AG09309 (cell line): Measurements from ENCODE around the gene APBA1.

ENCODE experiments used
- DNase-seq: peaks from one replicate; pipeline ENCODE4 v3.0.0-alpha.2; 2010; ENCODE audit warnings: low read depth
- H3K4me3 ChIP-seq: 2 replicates; pipeline ENCODE4 v1.5.1; 2011; ENCODE audit warnings: mild to moderate bottlenecking, low read depth, low read length, moderate library complexity; ENCODE audit not compliant: control insufficient read depth
- CTCF ChIP-seq: IDR thresholded peaks from 2 replicates; pipeline ENCODE4 v1.5.1; 2011; ENCODE audit warnings: mild to moderate bottlenecking, low read depth, low read length, inconsistent platforms; ENCODE audit not compliant: insufficient read depth, control insufficient read depth; ENCODE audit errors: missing control alignments

APBA1 gene

GRCh38 chr9:69542058-69542457 is 130.1 kb downstream of the APBA1 start:
- TF ChIP-seq CTCF: no peak
- DNase-seq: no peak
- H3K4me3 ChIP-seq: no peak overlapping the region

- TF ChIP-seq CTCF: no peak
- peak; percentile 11 for DNase-seq
Measured at GRCh38 chr9:69535911-69536310, 136.3 kb downstream of the APBA1 start.

GRCh38 chr9:69535286-69535832 is 136.8 kb downstream of the APBA1 start:
- H3K4me3 ChIP-seq: no peak overlapping the region

More at GRCh38 chr9:69535911-69536310, 136.3 kb downstream of the APBA1 start:
- no peak overlapping the region for H3K4me3 ChIP-seq

DNA sequence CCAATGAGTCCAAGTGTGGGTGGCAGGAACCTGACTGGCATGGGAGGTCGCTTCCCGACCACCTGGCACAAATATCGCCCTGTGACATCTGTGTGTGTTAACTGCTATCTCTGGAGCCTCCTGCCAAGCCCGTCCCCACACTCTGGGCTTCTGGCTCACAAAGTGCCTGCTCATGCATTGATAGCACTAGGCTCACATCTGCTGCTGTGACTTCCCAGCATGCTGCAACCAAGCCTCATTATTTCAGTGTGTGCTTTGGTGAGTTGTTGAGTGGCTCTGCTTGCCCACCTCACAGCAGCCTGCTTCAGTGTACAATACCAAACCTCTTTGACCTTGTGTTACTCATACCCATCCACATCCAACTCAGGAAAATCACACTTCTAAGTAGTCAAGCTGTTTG is 139.8 kb downstream of the APBA1 start:
- no peak for DNase-seq
- no peak for TF ChIP-seq CTCF

More at GRCh38 chr9:69535286-69535832, 136.8 kb downstream of the APBA1 start:
- DNase-seq: no peak
- TF ChIP-seq CTCF: peak; percentile 7

DNA sequence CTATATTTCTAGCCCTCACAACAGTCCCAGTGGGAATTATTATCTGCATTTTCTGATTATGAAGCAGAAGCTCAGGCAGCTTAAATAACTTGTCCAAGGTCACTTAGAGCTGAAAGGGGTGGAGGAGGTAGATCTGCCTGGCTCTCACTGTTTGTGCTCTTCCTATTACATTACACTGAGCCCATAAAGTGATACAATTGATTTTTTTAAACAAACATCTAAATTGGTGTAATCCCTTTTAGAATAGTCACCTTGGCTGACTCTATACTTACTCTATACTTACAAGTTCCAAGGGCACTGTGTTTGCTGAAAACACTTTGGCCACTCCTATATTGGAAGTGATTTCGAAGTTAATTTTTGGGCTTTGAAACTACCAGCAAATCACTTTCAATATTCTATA is 144.7 kb downstream of the APBA1 start:
- H3K4me3 ChIP-seq: no peak overlapping the region
- no peak for DNase-seq
- no peak for TF ChIP-seq CTCF

More for the DNA sequence above, 139.8 kb downstream of the APBA1 start:
- no peak overlapping the region for H3K4me3 ChIP-seq

DNA sequence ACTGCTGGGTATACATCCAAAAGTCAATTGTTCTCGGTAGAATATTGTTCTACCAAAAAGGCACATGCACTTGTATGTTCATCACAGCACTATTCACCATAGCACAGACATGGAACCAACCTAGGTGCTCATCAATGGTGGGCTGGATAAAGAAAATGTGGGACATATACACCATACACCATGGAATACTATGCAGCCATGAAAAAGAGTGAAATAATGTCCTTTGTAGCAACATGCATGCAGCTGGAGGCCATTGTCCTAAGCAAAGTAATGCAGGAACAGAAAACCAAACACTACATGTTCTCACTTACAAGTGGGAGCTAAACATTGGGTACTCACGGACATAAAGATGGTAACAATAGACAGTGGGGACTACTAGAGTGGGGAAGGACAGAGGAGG is 145.5 kb downstream of the APBA1 start:
- TF ChIP-seq CTCF: no peak
- no peak for DNase-seq

DNA sequence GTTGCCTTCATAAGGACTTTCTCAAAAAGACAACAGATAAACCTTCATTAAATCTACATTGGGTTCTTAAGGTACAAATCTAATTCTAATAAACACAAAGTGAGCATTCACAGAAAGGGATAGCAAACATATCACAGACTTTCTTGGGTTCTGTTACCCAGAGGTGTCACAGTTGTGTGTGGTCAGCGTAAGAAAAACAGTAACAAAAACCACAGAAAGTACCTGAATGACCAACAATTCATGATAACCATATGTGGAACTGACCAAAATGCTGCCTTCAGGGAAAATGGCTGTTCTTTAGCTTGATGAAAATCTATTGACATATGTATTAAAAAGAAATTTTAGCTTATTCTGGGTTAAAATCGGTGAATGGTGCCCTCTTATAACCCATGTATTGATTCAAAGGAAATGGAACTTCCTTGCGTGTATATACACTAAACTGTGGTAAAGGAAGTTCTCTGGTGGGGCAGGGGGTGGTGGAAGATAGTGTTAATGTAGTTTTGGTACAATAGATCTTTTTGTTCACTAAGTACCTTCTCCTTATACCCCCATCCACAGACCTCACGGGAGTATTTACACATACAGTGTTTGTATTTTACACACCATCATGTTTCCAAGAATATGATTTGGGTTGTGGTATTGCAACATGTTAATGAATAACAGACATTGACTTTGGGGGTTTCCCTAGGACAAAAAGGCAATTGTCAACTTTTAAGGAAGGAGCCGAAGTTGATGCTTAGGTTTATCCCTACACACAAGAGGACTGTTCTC is 152.5 kb downstream of the APBA1 start:
- DNase-seq: no peak
- no peak for TF ChIP-seq CTCF
- H3K4me3 ChIP-seq: no peak overlapping the region

More for the DNA sequence above, 145.5 kb downstream of the APBA1 start:
- no peak overlapping the region for H3K4me3 ChIP-seq
